LNCaP clone FGC (cell line): Measurements from ENCODE around the gene AMMECR1L.
A peak's percentile ranks its signal among the peaks of the same experiment; 100 is the strongest.

Source experiments
- DNase-seq: peaks from one replicate; pipeline ENCODE4 v3.0.0-alpha.2; 2011; ENCODE audit warnings: low read depth
- H3K4me3 ChIP-seq: 2 replicates; pipeline ENCODE4 v1.5.1; 2011; ENCODE audit warnings: mild to moderate bottlenecking, low read depth, low read length, control low read depth
- TF ChIP-seq, protein P1 (sequence below): IDR thresholded peaks from 2 replicates; pipeline ENCODE4 v1.5.1; 2012; ENCODE audit warnings: mild to moderate bottlenecking; ENCODE audit not compliant: control insufficient read depth, insufficient read depth; ENCODE audit errors: extremely low read depth

The AMMECR1L gene

DNA sequence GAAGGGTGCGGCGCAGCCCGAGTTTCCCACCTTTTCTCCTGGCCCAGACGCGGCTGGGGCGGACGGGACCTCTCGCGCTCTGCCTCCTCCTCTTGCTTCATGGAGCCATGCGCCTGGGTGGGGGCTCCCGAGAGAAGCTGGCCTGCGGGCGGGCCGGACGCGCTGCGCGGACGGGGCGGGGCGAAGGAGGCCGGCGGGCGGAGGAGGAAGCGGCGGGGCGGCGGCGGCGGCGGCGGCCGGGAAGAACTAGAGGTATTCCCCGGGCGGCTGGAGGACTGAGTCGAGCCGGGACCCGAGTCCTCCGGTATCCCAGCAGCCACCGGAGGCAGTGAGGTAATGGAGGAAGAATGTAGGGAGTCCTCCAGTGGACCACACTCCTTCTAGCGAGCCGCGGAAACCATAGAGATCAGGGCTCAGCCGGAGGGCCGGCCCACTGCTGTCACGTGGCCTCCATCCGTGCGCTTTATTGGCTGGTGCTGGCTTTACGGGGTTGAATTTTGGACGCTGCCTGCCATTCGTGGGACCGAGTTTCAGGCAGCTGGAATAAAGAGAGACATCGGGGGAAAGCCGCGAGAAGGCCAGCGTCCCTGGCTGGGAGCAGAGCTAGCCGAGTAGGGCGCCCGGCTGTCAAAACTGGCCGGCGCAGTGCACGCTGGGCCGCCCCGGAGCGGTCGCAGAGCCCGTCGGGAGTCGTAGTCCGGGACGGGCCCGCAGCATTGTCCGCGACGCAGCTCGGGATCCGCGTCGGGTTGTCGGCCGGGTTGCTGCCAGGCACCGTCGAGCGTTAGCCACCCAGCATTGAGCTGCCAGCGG is at the start of gene AMMECR1L:
AMMECR1L (minus strand) TSS at position 177 of the 813 bp plus-strand sequence. CDS start 11,722 bp downstream, outside the sequence.
- peak within 1 kb of the TSS; percentile 59 for H3K4me3 ChIP-seq
- peak; percentile 40 for DNase-seq

DNA sequence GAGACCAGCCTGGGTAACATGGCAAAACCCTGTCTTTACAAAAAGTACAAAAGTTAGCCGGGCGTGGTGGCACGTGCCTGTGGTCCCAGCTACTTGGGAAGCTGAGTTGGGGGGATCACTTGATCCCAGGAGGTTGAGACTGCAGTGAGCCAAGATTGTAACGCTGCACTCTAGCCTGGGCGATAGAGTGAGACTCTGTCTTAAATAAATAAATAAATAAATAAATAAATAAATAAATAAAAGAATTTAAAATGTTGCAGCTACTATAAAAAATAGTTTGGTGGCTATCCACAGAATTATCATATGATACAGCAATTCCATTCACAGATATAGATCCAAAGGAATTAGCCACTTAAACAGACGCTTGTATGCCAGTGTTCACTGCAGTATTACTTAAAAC is 49.6 kb upstream of the AMMECR1L start:
- H3K4me3 ChIP-seq = no peak overlapping the region
- no peak for DNase-seq
- TF ChIP-seq, protein P1, sequence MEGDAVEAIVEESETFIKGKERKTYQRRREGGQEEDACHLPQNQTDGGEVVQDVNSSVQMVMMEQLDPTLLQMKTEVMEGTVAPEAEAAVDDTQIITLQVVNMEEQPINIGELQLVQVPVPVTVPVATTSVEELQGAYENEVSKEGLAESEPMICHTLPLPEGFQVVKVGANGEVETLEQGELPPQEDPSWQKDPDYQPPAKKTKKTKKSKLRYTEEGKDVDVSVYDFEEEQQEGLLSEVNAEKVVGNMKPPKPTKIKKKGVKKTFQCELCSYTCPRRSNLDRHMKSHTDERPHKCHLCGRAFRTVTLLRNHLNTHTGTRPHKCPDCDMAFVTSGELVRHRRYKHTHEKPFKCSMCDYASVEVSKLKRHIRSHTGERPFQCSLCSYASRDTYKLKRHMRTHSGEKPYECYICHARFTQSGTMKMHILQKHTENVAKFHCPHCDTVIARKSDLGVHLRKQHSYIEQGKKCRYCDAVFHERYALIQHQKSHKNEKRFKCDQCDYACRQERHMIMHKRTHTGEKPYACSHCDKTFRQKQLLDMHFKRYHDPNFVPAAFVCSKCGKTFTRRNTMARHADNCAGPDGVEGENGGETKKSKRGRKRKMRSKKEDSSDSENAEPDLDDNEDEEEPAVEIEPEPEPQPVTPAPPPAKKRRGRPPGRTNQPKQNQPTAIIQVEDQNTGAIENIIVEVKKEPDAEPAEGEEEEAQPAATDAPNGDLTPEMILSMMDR = no peak

DNA sequence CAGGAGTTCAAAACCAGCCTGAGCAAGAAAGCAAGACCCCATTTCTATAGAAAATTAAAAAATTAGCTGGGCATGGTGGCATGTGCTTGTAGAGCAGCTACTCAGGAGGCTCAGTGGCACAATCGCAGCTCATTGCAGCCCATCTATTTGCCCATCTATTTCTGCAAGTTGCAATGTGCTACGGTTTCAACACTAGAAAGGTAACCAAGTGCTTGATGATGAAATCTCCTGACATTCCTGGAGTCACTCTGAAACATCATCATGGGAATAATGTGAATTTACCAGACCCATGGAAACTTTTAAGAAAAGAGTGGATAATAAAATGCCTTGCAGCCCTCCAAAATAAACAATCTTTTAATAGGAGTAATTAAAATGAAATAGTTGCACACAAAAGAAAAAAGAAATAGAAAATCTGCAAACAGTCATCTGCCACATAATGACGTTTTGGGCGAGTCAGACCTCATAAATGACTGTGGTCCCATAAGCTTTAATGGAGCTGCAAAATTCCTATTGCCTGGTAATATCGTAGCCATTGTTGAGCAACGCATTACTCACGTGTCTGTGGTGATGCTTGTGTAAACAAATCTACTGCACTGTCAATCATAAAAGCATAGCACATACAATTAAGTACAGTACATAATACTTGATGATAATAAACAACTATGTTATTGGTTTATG is 46.6 kb upstream of the AMMECR1L start:
- DNase-seq = peak; percentile 38
- no peak overlapping the region for H3K4me3 ChIP-seq
- TF ChIP-seq, protein P1 = no peak

DNA sequence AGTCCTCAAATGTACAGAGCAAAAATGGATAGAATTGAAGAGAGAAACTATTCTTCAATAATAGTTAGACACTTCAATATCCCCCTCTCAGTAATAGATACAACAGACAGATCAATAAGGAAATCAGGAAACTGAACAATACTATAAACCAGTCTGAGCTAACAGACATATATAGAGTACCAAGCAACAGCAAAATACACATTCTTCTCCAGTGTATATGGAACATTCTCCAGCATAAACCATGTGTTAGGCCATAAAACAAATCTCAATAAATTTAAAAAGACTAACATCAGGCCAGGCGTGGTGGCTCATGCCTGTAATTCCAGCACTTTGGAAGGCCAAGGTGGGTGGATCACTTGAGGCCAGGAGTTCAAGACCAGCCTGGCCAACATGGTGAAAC is 43.7 kb upstream of the AMMECR1L start:
- TF ChIP-seq, protein P1 = no peak
- DNase-seq = no peak

DNA sequence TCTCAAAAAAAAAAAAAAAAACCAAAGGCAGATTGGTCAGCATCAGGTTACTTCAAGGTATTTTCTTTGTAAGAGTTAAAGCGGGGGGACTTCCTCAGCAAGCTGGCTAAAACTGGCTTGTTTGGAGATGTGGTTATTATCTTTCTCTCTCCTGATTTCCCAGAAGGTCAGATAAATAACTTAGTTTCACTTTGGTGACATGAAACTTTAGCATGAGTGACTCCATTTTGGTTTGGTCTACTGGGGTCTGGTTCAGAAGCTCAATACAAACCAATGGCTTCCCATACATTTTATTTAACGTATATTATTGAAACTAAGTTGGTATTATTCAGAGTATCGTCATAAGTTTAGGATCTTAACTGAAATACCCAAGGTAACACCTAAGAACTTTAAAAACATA is 41.6 kb upstream of the AMMECR1L start:
- TF ChIP-seq, protein P1 = no peak
- no peak for DNase-seq
- H3K4me3 ChIP-seq = no peak overlapping the region

More for the DNA sequence above, 43.7 kb upstream of the AMMECR1L start:
- H3K4me3 ChIP-seq = no peak overlapping the region

DNA sequence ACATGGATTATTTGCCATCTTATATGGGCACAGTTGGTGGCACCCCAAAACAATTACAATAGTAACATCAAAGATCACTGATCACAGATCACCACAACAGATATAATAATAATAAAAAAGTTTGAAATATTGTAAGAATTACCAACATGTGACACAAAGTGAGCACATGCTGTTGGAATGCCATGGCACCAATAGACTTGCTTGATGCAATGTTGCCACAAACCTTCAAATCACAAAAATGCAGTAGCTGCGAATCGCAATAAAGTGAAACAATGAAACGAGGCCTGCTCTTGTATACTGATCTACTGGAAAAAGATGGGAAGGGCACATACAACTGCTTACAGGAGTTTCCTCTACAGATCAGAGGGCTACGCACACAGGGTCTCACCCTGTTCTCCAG is 32.2 kb upstream of the AMMECR1L start:
- TF ChIP-seq, protein P1 = no peak
- no peak for DNase-seq
- H3K4me3 ChIP-seq = no peak overlapping the region

DNA sequence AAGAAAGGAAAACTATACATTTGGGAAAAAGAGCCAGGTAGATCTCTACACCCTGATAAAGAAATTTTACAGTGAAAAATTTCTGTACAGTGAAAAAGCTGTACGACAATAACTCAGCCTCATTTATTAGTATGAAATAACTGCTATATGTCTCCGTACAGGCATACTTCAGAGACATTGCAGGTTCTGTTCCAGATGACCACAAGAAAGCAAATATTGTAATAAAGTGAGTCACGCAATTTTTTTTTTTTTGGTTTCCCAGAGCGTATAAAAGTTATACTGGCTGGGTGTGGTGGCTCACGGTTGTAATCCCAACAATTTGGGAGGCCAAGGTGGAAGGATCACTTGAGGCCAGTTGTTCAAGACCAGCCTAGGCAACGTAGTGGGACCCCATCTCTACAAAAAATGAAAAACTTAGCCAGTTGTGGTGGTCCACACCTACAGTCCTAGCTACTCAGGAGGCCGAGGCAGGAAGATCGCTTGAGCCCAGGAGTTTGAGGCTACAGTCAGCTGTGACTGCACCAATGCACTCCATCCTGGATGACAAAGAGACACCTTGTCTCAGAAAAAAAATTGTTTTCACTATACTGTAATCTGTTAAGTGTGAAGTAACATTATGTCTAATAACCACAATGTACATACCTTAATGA is 28.2 kb upstream of the AMMECR1L start:
- TF ChIP-seq, protein P1 = no peak
- no peak overlapping the region for H3K4me3 ChIP-seq
- DNase-seq = peak; percentile 32
